Astrocyte of the hippocampus (primary cell): ENCODE data around the gene CACNA1H.

Experiments
- DNase-seq: peaks from one replicate; pipeline ENCODE4 v3.0.0; 2011; ENCODE audit warnings: low read depth, low spot score

CACNA1H gene

DNA sequence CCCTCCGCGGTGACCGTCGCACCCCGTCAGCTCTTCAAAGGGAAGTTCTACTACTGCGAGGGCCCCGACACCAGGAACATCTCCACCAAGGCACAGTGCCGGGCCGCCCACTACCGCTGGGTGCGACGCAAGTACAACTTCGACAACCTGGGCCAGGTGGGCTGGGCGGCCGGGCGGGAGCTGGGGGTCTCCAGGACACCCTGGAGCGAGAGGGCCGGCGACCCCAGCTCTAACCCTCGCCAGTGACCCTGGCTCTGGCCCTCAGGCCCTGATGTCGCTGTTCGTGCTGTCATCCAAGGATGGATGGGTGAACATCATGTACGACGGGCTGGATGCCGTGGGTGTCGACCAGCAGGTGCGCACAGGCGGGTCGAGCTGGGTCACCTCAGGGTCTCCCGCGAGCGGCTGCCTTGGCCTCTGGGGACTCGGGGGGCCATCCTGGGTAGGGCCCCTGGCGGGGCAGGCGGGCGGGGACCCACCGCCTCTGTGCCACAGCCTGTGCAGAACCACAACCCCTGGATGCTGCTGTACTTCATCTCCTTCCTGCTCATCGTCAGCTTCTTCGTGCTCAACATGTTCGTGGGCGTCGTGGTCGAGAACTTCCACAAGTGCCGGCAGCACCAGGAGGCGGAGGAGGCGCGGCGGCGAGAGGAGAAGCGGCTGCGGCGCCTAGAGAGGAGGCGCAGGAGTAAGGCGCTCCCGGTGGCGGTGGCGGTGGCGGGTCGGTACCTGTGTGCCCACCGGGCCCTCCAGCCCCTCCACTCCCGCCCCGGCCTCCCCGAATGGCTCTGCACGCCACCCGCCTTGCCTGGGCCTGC lies 58.8 kb downstream of the CACNA1H start:
- DNase-seq: no peak

DNA sequence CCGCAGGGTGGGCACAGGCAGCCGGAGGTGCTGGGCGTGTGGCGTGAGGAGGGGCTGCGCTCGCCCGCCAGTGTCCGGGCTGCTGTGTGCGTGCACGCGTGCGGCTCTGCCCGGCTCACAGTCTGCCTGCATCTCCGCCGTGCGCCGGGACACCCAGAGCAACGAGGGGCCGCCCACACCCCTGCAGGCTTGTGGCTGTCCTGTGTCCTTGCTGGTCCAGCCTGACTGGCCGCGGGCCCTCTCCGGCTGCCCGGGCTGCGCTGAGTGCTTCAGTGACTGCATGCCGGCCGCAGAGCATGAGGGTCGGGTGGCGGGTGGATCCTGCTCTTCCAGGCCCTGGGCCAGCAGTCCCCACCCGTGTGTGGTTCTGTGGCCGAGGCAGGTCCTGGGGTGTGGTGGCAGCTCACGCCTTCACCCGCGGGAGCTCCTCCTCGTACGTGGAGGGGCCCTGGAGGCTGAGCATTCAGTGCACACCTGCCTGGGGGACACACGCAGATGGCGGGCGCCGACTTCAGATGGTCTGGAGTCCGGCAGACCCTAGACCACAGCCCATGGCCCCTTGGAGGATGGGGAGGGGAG lies 59.8 kb downstream of the CACNA1H start:
- DNase-seq: no peak

DNA sequence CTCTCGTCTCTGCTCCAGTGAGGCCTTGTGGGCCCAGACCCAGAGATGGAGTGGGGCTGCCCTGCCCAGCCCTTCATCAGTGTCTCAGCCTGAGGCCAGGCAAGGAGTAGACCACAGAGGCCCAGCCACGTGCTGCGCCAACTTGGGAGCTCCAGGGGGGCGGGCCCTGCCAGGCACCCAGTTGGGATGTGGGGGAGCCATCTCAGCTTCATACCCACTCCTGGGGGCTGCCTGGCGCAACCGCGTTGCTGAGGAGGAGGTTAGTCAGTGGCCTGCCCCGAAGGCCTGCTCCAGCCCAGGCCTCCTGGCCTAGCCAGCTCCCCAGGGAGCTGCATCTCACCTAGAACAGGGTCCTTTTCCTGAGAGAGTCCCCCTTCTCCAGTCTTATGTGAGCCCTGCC lies 60.3 kb downstream of the CACNA1H start:
- DNase-seq: no peak

DNA sequence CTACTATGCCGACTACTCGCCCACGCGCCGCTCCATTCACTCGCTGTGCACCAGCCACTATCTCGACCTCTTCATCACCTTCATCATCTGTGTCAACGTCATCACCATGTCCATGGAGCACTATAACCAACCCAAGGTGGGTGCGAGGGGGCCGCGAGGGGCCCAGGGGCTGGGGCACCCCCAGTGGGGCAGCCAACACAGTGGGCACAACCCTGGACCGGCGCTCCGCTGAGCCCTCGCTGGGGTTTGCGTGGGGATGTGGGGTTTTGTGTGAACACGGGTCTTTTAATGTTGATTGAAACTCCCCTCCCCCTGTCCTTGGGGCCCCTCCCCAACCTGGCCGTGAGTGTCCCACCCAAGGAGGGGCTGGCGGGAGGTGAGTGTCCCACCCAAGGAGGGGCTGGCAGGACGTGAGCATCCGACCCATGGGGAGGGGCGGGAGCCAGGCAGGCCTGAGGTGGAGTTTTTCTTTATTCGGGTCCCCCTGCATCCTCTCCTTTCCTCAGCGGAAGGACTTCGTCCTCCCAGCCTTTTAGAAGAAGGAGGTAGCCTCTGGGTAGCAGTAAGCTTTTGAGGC lies 61.0 kb downstream of the CACNA1H start:
- DNase-seq: no peak

DNA sequence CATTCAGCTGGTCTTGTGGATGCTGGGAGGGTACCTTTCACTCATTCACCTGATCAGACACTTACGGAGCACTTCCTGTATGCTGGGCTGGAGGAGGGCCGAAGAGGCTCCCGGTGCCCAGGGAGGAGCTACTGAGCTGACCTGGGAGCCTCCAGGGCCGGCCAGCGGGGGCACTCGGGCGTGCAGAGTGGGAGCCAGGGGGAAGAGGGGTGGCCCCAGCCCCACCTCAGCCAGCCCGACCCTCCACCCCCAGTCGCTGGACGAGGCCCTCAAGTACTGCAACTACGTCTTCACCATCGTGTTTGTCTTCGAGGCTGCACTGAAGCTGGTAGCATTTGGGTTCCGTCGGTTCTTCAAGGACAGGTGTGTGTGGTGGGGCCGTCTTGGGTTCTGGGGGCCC lies 61.8 kb downstream of the CACNA1H start:
- DNase-seq: no peak

DNA sequence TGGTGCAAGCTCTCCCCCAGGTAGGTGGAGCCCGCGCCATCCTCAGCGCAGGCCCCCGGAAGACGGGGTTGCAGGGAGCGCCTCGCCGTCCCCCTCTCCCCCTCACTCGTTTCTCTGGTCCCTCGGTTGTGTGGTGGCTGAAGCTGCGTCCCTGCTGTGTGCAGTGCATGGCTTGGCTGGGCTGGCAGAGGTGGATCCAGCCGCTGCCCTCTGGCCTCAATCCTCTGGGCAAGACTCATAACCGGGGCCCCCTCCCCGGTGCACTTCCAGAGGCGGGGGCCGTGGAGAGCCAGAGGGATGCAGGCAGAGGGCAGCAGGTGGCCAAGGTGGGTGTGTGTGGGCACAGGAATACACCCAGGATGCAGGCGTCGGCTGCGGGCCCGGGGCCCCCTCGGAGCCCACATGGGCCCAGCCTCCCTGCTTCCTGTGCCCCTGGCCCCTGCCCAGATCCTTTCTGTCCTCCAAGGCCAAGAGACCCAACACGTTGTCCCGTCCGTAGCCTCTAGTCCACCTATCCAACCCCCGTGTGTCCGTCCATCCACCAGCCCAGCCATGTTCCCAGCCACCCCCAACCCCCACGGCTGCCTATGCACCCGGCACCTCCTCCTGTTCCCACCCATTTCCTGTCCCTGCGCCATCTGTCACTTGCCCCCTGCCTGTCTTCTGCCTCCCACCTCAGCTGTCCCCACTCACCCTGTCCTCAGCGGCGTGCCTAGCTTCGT lies 62.8 kb downstream of the CACNA1H start:
- DNase-seq: no peak

DNA sequence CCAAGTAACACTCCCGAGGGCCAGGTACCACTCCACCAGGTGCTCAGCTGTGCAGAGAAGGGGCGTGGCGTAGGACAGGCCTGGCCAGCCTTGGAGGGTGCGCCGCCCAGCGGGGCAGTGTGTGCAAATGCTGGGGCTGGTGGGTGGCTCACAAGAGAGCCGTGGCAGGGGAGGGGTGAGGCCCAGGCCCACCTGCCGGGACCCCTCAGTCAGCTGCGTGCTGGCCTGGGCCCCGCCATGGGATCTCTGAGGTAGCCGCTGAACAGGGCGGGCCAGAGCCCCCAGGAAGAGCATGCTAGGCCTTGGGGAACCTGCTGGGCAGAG lies 63.4 kb downstream of the CACNA1H start:
- DNase-seq: no peak

DNA sequence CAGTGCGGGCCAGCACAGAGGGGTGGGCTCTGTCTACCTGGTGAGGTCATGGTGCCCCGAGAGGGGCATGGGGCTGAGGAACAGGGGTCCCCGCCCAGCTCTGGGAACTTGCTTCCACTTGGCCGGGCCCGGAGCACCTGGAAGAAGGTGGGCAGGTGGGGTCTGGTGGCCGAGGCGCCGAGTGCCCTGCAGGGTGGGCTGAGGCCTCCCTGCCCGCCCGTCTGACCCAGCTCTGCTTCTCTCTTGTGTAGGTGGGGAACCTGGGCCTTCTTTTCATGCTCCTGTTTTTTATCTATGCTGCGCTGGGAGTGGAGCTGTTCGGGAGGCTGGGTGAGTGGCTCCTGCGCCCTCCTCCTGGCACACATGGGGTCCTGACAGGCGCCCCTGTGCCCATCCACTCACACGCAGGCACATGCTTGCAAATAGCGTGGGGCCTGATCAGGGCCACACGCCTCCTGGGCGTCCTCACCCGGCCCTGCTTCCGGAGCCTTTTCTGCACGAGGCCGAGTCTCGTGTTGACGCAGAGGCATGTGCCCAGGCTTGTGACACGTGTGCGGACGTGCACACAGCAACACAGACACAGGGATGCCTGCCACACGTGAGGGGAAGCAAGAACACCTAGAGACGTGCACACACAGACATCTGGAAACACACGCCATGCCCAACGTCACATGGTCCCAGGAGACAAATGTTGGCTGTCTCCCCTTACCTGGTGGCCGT lies 63.9 kb downstream of the CACNA1H start:
- DNase-seq: no peak

DNA sequence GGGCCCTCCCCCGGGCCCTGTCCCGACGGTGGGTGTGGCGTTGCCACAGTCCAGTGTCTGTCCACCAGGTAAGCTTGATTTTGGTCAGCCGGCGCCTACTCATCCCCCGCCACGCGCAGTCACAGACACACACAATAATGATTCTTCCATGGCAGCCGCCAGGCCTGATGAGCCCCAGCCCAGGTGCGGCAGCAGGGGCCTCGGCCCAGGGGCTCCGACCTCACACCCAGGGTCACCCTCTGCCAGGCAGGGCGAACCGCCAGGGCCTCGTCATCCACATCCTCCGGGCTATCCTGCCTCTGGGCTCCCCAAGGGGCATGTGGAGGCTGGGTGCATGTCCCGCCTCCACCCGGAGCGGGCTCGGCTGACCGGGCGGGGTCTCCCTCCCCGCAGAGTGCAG lies 64.6 kb downstream of the CACNA1H start:
- DNase-seq: no peak

DNA sequence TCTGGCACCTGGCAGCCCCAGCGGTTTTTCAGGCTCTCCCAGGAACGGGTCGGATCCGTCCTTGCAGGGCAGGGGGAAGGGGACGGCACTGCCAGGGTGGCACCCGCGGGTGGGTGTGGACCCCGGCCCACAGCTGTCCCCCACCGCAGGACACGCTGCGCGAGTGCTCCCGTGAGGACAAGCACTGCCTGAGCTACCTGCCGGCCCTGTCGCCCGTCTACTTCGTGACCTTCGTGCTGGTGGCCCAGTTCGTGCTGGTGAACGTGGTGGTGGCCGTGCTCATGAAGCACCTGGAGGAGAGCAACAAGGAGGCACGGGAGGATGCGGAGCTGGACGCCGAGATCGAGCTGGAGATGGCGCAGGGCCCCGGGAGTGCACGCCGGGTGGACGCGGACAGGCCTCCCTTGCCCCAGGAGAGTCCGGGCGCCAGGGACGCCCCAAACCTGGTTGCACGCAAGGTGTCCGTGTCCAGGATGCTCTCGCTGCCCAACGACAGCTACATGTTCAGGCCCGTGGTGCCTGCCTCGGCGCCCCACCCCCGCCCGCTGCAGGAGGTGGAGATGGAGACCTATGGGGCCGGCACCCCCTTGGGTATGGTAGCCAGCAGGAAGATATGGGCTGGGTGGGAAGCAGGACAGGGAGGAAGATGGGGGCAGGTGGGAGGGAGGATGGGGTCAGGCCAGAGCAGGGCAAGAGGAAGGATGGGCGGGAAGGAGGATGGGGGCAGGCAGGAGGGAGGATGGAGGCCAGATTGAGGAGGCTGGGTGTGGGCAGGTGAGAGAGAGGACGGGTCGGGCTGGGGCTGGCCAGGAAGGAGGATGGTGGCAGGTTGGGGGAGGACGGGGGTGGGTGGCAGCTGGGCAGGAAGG lies 65.4 kb downstream of the CACNA1H start:
- DNase-seq: no peak

DNA sequence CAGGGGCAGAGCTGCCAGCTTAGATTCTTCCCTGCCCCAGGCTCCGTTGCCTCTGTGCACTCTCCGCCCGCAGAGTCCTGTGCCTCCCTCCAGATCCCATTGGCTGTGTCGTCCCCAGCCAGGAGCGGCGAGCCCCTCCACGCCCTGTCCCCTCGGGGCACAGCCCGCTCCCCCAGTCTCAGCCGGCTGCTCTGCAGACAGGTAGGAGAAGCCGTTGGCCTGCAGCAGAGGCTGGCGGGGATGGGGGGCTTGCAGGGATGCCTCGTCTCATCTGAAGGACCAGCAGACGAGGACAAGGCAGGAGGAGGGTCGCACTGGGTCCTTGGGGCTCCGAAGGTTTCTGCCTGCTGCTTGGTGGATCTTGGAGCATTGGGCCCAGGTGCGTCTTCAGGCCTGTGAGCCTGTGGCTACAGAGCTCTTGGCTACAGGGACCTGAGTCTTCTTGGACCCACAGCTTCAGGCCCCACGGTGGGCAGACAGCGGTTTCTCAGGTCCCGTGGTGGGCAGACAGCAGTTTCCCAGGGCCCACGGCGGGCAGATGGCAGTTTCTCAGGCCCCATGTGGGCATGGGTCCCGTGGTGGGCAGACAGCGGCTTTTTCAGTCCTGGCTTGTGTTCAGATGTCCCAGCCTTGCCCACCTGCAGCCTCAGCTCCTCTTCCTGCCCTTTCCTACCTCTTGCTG lies 66.2 kb downstream of the CACNA1H start:
- DNase-seq: no peak

DNA sequence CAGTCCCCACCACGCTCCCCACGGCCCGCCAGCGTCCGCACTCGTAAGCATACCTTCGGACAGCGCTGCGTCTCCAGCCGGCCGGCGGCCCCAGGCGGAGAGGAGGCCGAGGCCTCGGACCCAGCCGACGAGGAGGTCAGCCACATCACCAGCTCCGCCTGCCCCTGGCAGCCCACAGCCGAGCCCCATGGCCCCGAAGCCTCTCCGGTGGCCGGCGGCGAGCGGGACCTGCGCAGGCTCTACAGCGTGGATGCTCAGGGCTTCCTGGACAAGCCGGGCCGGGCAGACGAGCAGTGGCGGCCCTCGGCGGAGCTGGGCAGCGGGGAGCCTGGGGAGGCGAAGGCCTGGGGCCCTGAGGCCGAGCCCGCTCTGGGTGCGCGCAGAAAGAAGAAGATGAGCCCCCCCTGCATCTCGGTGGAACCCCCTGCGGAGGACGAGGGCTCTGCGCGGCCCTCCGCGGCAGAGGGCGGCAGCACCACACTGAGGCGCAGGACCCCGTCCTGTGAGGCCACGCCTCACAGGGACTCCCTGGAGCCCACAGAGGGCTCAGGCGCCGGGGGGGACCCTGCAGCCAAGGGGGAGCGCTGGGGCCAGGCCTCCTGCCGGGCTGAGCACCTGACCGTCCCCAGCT lies 67.3 kb downstream of the CACNA1H start:
- DNase-seq: no peak

DNA sequence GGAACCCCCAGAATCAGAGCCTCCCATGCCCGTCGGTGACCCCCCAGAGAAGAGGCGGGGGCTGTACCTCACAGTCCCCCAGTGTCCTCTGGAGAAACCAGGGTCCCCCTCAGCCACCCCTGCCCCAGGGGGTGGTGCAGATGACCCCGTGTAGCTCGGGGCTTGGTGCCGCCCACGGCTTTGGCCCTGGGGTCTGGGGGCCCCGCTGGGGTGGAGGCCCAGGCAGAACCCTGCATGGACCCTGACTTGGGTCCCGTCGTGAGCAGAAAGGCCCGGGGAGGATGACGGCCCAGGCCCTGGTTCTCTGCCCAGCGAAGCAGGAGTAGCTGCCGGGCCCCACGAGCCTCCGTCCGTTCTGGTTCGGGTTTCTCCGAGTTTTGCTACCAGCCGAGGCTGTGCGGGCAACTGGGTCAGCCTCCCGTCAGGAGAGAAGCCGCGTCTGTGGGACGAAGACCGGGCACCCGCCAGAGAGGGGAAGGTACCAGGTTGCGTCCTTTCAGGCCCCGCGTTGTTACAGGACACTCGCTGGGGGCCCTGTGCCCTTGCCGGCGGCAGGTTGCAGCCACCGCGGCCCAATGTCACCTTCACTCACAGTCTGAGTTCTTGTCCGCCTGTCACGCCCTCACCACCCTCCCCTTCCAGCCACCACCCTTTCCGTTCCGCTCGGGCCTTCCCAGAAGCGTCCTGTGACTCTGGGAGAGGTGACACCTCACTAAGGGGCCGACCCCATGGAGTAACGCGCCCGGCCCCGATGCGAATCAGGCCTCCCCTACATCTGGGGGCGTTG lies 68.1 kb downstream of the CACNA1H start:
- DNase-seq: no peak

DNA sequence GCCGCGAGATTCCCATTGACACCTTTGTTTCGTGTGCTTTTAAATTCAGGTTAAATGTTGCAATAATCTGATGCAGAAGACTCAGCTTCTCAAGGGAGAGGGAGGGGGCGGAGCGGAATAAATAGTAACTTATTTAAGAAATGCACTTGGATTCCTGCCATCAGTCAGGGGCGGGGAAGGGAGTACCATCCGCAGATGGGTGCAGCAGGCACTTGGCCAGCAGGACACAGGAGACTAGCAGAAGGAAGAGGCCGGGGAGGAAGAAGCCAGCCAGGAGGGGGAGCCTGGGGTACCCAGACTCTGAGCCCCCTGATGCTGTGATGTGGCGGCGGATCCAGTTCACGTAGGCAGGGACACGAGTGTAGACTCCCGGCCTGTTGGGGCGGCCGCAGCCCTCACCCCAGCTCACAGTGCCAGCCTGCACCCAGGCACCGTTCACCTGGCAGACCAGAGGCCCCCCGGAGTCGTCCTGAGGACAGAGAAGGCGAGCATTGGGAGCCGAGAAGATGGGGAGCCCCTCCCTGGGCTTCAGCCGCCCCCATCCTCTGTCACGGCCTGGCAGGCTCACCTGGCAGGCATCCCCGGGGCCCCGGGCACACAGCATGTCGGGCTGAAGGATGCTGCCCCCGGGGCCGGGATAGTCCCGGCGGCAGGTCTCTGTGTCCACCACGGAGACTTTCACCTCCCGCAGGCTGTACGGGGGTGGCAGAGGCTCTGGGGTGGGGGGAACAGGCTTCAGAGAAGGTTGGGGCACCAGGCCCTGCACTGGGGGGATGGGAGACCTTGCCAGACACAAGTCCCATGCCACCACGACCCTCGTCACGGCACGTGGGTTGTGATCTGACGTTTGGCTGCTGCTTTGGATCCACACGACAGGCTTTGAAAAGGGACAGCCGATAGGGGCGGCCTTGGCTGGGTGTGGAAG lies 69.0 kb downstream of the CACNA1H start:
- DNase-seq: no peak

DNA sequence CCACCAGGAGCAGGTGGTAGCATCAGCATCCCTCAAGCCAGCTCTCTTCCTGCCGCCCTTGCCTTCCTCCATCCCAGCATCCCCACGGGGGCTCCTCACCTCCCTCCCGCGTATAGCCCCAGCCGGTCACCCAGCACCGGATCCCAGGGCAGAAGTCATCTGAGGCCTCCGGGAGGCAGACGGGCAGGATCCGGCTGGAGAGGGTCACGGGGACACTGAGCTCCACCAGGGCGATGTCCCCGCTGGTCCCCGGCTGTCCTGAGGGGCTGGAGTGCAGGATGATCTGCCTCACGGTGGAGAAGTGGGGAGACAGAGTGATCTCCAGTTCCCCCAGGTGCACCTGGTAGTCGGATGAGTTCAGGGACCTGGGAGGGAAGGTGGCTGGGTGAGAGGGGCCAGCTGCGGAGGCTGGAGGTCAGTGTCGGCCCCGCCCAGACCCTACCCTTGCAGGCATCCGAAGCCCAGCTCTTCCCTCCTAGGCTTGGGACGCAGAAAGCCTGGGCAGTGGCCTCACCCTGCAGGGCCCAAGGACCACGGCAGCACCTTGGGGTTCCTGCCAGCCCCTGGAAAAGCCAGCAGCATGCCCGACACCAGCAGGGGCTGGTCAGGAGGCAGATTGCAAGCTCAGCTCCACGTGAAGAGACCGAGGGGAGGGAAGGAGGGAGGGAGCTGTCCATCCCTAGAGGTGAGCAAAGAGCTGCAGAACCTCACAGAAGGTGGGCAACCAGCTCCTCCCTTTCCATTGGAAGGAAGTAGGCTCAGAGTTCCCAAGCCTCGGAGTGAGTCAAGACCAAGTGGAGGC lies 69.8 kb downstream of the CACNA1H start:
- no peak for DNase-seq

DNA sequence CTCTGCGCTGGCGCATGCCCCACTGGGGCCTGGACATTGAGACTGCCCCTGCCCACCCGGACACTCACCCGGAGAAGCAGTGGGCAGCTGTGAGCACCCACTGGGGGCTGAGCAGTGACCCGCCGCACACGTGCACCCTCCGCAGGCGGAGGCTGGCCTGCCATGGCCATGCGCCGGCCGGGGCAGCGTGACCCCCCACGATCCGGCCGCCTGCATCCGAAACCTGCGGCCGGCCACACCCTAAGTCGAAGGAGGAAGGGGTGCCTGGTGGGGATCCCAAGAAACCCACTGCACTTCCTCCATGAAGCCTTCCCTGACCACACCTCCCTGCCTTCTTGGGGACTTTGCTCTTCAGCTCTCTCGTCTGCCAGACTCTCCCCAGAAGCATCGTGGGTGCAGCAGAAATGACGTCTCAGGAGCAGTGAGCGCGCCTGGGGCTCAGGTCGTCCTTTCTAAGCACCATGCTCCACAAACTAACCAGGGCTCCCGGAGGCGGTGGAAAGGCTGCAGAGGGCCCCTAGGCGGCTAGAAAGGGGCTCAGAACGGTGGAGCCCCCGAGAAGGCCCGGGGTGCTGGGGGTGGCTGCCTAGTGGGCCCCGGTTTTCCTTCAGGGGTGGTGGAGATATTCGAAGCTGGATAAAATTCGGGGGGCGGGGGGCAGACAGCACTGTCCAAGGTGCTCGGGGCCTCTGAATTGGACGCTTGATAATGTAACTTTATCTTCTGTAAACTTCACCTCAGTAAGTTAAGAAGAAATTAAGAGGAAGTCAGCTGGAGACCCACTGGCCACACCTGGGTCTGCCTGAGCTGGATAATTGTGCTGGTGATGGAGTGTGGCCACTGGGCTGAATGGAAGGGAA lies 70.7 kb downstream of the CACNA1H start:
- DNase-seq: no peak
